Progenitor cell of endocrine pancreas (in vitro differentiated cells): ENCODE measurements around the gene INKA2. TPM values are rescaled to one million over a fixed set of nuclear protein-coding genes. Genes with fewer than 3 reads are reported as not detected.

ENCODE experiments used
- DNase-seq: peaks from one replicate; pipeline ENCODE4 v3.0.0; 2021; ENCODE audit warnings: low spot score; ENCODE audit not compliant: unreplicated experiment
- H3K27ac Mint-ChIP-seq: 2 replicates; pipeline ENCODE4 v1.8.0; 2021; ENCODE audit warnings: mild to moderate bottlenecking, moderate library complexity, mixed read lengths
- H3K27me3 Mint-ChIP-seq: 2 replicates; pipeline ENCODE4 v1.8.0; 2021; ENCODE audit warnings: mixed read lengths
- H3K36me3 Mint-ChIP-seq: 2 replicates; pipeline ENCODE4 v1.8.0; 2022; ENCODE audit warnings: mixed read lengths; ENCODE audit not compliant: insufficient read depth
- H3K4me1 Mint-ChIP-seq: 2 replicates; pipeline ENCODE4 v1.8.0; 2021; ENCODE audit warnings: low read depth, mixed read lengths
- H3K4me3 Mint-ChIP-seq: 2 replicates; pipeline ENCODE4 v1.8.0; 2021; ENCODE audit warnings: low read depth, mild to moderate bottlenecking, moderate library complexity, mixed read lengths
- H3K9me3 Mint-ChIP-seq: 2 replicates; pipeline ENCODE4 v1.8.0; 2021; ENCODE audit warnings: low read depth, mixed read lengths
- CTCF ChIP-seq: fragments of 200-600 bp; sonication (generic); IDR thresholded peaks from one replicate; pipeline ENCODE4 v1.5.0; 2021; ENCODE audit warnings: antibody characterized with exemption, mild to moderate bottlenecking; ENCODE audit not compliant: unreplicated experiment
- long read RNA-seq: library from polyadenylated mRNA; unstranded; transcript quantifications from one replicate; pipeline ENCODE4 v2.0.0, GENCODE V29; 2020
- total RNA-seq: library from RNA; stranded (reverse); gene quantifications from 2 replicates; pipeline ENCODE4 v1.2.1, GENCODE V29; 2021

INKA2 gene
- total RNA-seq: 4.4 and 5.8 TPM in 2 replicates
- long read RNA-seq, full-length matches to known transcripts: 2 of 9 reads
- long read RNA-seq, partial matches to known transcripts: 0 of 9 reads
- long read RNA-seq, other reads (novel, unspliced or antisense): 7 of 9 reads

GRCh38 chr1:111739194-111739924, at the start of gene INKA2:
Gene INKA2 (minus strand): TSS chr1:111739395. CDS start chr1:111739242, 153 bp downstream.
- peak within 1 kb of the TSS; percentile 72 for H3K4me3 Mint-ChIP-seq
- TF ChIP-seq CTCF: no peak
- H3K27ac Mint-ChIP-seq: peak within 1 kb of the TSS; percentile 95
- H3K27me3 Mint-ChIP-seq: peaks cover 36% of the 10 kb centered on the region
- no peaks in the 10 kb centered on the region for H3K9me3 Mint-ChIP-seq
- H3K4me1 Mint-ChIP-seq: peaks cover 6% of the 10 kb centered on the region
- peak; percentile 72 for DNase-seq
- H3K36me3 Mint-ChIP-seq: no peaks in the 10 kb centered on the region

DNA sequence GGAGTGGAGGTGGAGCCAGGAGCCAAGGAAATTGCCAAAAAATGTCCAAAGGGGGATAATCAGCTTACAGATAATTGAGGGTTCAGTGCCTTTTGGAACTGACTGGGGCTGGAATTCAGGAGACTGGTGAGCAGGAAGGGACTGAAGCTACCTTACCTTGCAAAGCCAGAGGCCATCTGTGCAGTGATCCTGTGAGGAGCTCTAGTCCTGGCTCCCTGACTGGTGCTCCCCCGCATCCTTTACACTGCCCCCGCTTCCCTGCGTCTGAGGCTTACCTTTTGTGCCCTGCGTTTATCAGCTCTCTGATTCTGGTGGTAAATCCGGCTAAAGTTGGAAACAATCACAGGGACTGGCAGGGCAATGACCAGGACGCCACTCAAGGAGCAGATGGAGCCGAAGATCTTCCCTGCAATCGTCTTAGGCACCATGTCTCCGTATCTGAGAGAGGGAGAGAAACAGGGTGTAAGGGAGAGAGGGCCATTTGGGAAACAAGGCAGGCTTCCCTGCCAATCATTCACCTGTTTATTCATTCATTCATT, 47.5 kb upstream of the INKA2 start:
- Mint-ChIP-seq H3K27me3 (peaks cover 23% of the 10 kb centered on the region), H3K4me1 (peaks cover 3% of the 10 kb centered on the region), H3K27ac (no peak overlapping the region), H3K4me3 (no peak overlapping the region), H3K9me3 (no peaks in the 10 kb centered on the region), H3K36me3 (no peaks in the 10 kb centered on the region)
- no peak for TF ChIP-seq CTCF
- no peak for DNase-seq

GRCh38 chr1:111784273-111784901, 45.2 kb upstream of the INKA2 start:
- Mint-ChIP-seq H3K4me3 (no peak overlapping the region), H3K27me3 (peaks cover 11% of the 10 kb centered on the region), H3K36me3 (no peaks in the 10 kb centered on the region), H3K4me1 (peaks cover 3% of the 10 kb centered on the region), H3K27ac (no peak overlapping the region), H3K9me3 (no peaks in the 10 kb centered on the region)
- DNase-seq: no peak
- TF ChIP-seq CTCF: no peak

DNA sequence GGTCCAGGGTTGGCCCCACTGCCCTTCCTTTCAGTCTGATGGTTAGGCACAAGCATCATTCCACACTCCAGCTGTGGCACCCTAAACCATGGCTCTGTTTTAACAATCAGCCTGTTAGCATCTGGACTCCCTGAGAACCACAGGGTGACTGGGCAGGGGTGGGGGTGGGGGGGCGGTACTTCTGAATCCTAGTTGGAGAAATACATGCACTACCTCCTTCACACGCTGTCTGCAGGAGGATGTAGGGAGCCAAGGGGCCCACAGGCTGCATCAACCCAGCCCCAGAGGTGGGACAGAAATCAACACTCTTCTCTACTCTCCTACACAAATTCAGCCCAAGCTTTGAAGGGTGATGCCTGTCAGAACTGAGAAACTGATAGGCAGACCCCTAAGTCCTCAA, 40.4 kb upstream of the INKA2 start:
- no peaks in the 10 kb centered on the region for H3K36me3 Mint-ChIP-seq
- no peak for DNase-seq
- no peak overlapping the region for H3K4me3 Mint-ChIP-seq
- no peak overlapping the region for H3K27ac Mint-ChIP-seq
- H3K4me1 Mint-ChIP-seq: peaks cover 4% of the 10 kb centered on the region
- H3K9me3 Mint-ChIP-seq: no peaks in the 10 kb centered on the region
- no peak for TF ChIP-seq CTCF
- peaks cover 3% of the 10 kb centered on the region for H3K27me3 Mint-ChIP-seq

GRCh38 chr1:111778541-111779051, 39.4 kb upstream of the INKA2 start:
- H3K9me3 Mint-ChIP-seq: no peaks in the 10 kb centered on the region
- TF ChIP-seq CTCF: no peak
- peaks cover 3% of the 10 kb centered on the region for H3K27me3 Mint-ChIP-seq
- no peak overlapping the region for H3K4me3 Mint-ChIP-seq
- peak overlapping the region; percentile 78 for H3K27ac Mint-ChIP-seq
- no peaks in the 10 kb centered on the region for H3K36me3 Mint-ChIP-seq
- DNase-seq: no peak
- H3K4me1 Mint-ChIP-seq: peaks cover 2% of the 10 kb centered on the region
